Parietal lobe (tissue), 1 donor: ENCODE results near the gene RNASE1. TPM values are rescaled to one million over a fixed set of nuclear protein-coding genes. Genes with fewer than 3 reads are reported as not detected.

ENCODE experiments used
- total RNA-seq: library from RNA; depleted of rRNA; stranded (reverse); fragments of >200 nt; gene quantifications from one replicate; pipeline ENCODE4 v1.2.3, GENCODE V29; 2014

The RNASE1 gene
- 7.8 TPM for total RNA-seq

GRCh38 chr14:20802341-20803084 is at the start of gene RNASE1:
TSS of gene RNASE1 (minus strand) at chr14:20802844. CDS start at chr14:20802068, 776 bp downstream.

Other genes with a start within 250 kb of the RNASE1 start
- not detected for gene RNASE9, start 241.8 kb downstream of the RNASE1 start, total RNA-seq
- not detected for gene RNASE11, start 214.8 kb downstream of the RNASE1 start, total RNA-seq
- gene RNASE12, start 211.5 kb downstream of the RNASE1 start, total RNA-seq: not detected
- not detected for gene OR6S1, start 161.2 kb downstream of the RNASE1 start, total RNA-seq
- gene RNASE4, start 118.3 kb downstream of the RNASE1 start, total RNA-seq: 2.2 TPM
- gene ANG, start 114.1 kb downstream of the RNASE1 start, total RNA-seq: 2.2 TPM
- not detected for gene EDDM3A, start 57.0 kb downstream of the RNASE1 start, total RNA-seq
- not detected for gene EDDM3B, start 34.4 kb downstream of the RNASE1 start, total RNA-seq
- gene RNASE6, start 21.6 kb downstream of the RNASE1 start, total RNA-seq: not detected
- not detected for gene RNASE3, start 88.5 kb upstream of the RNASE1 start, total RNA-seq
- not detected for gene RNASE2, start 152.6 kb upstream of the RNASE1 start, total RNA-seq
- gene METTL17, start 187.1 kb upstream of the RNASE1 start, total RNA-seq: 47.0 TPM
- not detected for gene SLC39A2, start 196.4 kb upstream of the RNASE1 start, total RNA-seq
- gene NDRG2, start 222.2 kb upstream of the RNASE1 start, total RNA-seq: 105 TPM
- not detected for gene TPPP2, start 227.4 kb upstream of the RNASE1 start, total RNA-seq
- not detected for gene RNASE13, start 232.0 kb upstream of the RNASE1 start, total RNA-seq
- not detected for gene RNASE7, start 239.5 kb upstream of the RNASE1 start, total RNA-seq